SIG-M5 treated with dmso at 0.1 percent for 504 hours (cell line): ENCODE results near the gene NXPH1.

ENCODE experiments used
- DNase-seq: peaks from one replicate; lab custom pipeline; 2025; ENCODE audit not compliant: unreplicated experiment; lab: John Stamatoyannopoulos, UW

Gene NXPH1

GRCh38 chr7:8435590-8436545 lies 2.5 kb downstream of the NXPH1 start:
- DNase-seq, result no peak

- DNase-seq, result peak; percentile 24
Measured at GRCh38 chr7:8436965-8437364, 3.6 kb downstream of the NXPH1 start.

- DNase-seq, result no peak
Measured at GRCh38 chr7:8437606-8438005, 4.2 kb downstream of the NXPH1 start.

GRCh38 chr7:8440670-8441069 lies 7.3 kb downstream of the NXPH1 start:
- no peak for DNase-seq

DNA sequence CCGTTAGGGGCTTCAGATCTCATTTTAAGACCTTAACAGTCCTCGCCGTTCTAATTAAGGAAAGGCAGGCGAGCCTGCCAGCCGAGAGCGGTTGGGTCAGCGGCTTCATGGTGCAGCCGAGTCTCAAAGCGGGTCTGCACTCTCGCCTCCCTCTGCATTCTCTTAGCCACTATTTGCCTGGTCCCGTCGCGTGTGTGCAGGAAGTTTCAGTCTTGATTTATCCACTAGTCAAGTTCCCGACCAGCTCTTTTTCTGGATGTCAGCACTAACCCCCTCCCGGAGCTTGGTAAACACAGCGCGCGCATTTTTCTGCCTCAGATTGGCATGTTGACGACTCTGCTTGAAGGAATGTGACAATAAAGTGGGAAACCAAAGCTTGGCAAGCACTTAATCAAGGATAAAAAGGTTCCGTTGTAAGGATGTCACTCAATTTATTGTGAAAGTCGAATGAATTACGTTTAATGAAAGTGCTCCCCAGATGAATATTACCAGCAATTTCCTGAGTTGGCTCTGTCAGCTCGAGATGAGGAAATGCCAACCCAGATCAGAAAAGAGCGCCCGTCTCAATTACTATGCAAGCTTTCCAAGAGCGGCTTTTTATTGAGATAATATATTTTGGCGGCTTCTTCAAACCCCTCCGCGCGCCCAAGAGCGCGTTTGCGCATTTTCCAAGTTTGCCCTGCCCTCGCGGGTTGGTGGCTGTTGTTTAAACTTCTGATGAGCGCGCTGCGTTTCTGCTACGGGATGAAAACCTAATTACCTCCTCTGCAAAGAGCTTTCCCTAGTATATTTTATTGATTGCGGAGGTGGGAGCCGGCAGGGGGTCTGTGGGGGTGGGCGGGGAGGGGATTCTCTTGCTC lies 7.9 kb downstream of the NXPH1 start:
- DNase-seq, result no peak

- no peak for DNase-seq
Measured at GRCh38 chr7:8442051-8442813, 8.8 kb downstream of the NXPH1 start.

- DNase-seq, result no peak
Measured at GRCh38 chr7:8442814-8443304, 9.4 kb downstream of the NXPH1 start.

DNA sequence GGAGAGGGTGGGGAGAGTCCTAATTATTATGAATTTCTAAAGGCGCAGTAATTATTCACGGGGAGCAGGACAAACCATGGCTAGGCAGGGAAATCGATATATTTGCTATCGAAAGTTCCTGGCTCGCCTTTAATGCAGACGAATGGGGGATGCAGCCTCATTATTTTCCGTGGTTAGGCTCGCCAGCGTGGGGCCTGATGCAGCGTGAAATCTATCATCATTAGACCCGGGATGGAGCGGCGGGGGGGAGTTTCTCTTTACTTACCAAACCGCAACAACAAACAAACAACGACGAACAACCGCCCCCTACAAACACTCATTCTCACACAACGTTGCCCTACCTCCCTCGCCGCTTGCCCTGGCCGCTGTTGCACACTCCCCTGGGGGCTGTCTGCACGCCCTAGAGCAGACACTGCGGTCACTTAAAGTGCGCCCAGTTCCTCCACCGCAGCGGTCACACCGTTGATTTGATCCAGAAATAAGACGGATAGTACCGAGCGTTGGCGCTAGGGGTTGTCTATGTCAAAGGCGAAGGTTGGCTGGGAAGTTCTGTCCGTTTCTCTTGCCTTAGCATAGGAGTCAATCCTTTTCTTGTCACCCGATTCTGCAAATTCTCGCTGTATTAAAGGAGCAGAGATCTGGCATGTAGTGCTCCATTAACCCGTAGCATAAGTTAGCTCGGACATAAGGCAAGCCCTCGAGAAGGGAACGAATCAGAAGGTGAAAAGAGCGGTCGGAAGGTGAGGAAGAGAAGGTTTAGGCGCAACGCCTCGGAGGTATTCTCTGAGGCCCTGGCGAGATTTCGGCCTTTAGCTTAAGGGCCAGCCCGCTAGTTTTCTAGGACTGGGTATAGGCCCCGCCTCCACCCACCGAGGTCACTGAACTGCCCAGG lies 10.4 kb downstream of the NXPH1 start:
- DNase-seq, result no peak

- DNase-seq, result no peak
Measured at GRCh38 chr7:8444468-8444769, 11.0 kb downstream of the NXPH1 start.

GRCh38 chr7:8453535-8453934 lies 20.1 kb downstream of the NXPH1 start:
- no peak for DNase-seq

DNA sequence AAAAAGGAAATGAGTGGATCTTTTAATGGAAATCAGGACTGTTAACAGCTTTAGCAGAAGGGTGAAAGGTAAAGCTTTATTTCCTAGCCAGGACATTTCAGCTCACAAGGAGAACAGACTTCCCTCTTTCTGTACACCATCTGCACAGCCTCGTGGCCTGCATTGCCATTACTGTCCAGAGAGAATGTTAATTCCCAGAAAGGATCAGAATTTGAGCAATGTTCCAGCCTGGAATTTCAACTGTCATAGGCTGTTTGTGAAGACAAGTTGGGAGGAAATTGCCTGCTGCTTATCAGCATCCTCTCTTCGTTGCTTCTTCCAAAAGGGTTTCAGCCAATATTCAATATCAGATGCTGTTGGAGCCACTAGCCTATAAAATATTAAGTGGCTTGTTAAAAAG lies 22.0 kb downstream of the NXPH1 start:
- no peak for DNase-seq

DNA sequence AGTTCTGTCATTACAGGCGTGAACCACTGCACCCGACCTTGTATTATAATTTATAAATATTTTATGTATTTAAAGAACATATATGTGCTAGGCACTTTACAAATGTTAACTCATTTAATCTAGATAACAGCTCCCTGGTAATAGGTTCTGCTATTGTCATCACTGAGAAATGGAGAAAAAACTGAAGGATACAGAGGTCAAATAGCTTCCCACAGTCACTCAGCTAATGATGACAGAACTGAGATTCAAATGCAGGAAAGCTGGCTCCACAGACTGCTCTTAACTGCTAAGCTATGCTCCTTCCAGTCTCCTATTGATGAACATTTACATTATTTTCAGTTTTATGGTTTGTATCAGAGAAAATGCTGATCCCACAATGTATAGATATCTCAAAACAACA lies 28.9 kb downstream of the NXPH1 start:
- DNase-seq, result no peak

DNA sequence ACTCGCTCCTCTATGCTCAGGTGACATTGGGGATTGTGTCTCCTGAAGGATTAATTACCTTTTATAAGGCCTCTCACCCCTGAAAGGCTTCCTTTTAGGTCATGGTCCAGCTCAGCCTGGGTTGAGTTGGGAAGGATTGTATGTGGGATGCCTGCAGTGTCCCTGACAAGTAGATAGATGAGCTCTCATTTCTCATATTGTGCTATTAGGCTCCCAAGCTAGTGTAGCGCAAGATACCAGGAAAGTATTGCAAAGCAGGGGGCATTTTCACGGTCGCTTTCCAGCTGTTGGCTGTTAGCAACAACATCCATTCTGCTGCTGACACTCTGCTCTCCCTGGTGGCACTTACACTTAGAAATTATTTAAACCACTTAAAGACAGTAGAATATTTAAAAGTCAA lies 31.9 kb downstream of the NXPH1 start:
- DNase-seq, result no peak

DNA sequence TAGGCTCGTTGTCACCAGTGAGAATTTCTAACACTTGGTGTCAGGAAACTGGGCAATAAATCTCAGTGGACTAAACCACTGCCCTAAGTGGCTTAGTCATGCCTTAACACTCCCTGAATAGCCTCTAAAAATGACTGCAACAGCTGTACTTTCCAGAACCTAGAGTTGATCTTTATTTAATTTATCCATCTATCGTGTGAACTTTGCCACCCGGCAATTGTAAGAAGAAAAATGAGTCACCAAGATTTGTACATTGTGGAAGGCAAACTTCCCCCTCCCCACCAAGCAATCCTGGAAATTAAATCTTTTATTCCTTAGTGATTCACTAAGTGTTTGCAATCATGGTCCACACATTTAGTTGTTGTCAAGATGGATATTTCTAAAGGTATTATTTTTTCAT lies 47.1 kb downstream of the NXPH1 start:
- no peak for DNase-seq

DNA sequence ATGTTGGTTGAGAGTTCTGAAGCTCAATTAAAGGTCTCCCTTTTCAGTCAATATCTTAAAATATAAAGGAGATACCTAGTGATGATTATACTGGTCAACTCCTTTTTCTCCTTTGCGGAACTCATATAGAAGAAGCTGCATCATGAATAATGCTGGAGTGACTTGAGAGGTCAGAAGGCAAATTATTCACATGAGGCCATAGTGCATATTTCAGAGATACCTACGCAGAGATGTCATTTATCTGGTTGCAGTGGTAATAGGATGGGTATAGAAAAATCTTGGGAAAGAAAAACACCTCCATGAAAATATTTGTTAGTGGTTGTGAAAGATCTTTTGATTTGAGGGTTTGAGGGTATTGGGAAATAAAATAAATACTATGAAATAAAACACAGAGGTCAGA lies 47.7 kb downstream of the NXPH1 start:
- DNase-seq, result no peak

- peak; percentile 87 for DNase-seq
Measured at GRCh38 chr7:8481752-8482446, 48.5 kb downstream of the NXPH1 start.

DNA sequence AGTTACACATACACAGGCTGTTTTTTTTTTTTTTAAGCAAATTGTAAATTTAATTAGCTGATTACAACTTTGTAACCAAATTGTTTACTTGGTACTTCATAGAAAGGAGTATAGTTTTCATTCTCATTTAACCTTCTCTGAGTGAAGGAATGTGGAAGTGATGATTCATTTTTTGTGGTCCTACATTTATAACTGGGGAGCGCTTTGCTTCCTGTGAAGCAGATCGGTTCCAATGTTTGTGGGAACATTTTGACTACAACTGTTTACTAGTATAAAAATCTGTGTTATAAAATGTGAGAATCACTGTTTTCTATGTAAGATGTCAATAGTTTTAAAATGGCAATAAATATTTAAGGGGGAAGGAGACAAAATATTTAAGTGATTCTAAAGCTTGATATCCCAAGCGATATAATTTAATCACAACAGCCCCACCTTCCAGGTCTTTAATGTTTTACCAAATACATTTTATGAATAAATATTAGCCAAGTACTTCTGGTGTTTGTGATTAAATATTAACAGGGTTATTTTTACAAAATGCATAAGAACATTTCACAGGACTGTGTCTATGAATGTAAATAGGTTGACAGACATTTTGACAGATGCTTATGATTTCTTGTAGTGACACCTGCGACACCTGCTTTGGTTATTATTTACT lies 57.1 kb downstream of the NXPH1 start:
- no peak for DNase-seq

DNA sequence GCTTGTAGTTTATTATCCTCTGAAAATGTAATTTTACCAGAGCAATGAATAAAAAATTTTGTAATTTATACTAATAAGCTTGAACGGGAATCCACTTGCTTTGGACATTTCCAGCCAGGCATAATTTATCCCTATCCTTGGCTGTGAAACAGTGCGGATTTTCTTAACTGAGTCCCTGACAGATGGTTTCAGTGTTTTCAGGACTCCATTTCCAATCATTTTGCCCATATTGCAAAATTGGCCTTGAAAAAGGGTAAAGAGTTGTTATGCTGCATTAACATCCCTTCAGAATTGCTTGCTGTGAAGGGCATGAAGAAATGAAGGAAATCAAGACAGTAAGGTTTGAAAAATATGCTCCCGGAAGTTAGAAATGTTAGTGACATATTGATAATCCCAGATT lies 57.7 kb downstream of the NXPH1 start:
- no peak for DNase-seq
